ENCODE data around the gene TRIO. TPM values are rescaled to one million over a fixed set of nuclear protein-coding genes. Genes with fewer than 3 reads are reported as not detected.

TRIO gene
- total RNA-seq, 1 donor from 2014 or later: 223 TPM

- ATAC-seq (ENCODE audit: low read depth) (no peak), DNase-seq (no peak)
- peaks cover 86% of the 10 kb centered on the region for H3K36me3 Mint-ChIP-seq (ENCODE audit: low read depth)
- POLR2A ChIA-PET: no interaction called here
- H3K4me1 Mint-ChIP-seq: no peaks in the 10 kb centered on the region
- intact Hi-C loops (cut with micrococcal nuclease): no loop called here
- H3K27me3 Mint-ChIP-seq: no peaks in the 10 kb centered on the region
- CTCF ChIA-PET: no interaction called here
- no peak overlapping the region for H3K27ac Mint-ChIP-seq
- no peaks in the 10 kb centered on the region for H3K9me3 Mint-ChIP-seq
- TF ChIP-seq CTCF (IDR thresholded peaks at IDR 0.05): no peak
- no peak overlapping the region for H3K4me3 Mint-ChIP-seq
Observed at GRCh38 chr5:14405706-14406553, 262.8 kb downstream of the TRIO start.

GRCh38 chr5:14406554-14406849 lies 263.4 kb downstream of the TRIO start:
- intact Hi-C loops (cut with micrococcal nuclease): no loop called here
- H3K4me1 Mint-ChIP-seq: no peaks in the 10 kb centered on the region
- peaks cover 86% of the 10 kb centered on the region for H3K36me3 Mint-ChIP-seq (ENCODE audit: low read depth)
- no peak overlapping the region for H3K27ac Mint-ChIP-seq
- no peaks in the 10 kb centered on the region for H3K27me3 Mint-ChIP-seq
- POLR2A ChIA-PET: no interaction called here
- H3K4me3 Mint-ChIP-seq: no peak overlapping the region
- CTCF ChIA-PET: no interaction called here
- TF ChIP-seq CTCF (IDR thresholded peaks at IDR 0.05): no peak
- DNase-seq: no peak
- H3K9me3 Mint-ChIP-seq: no peaks in the 10 kb centered on the region
- no peak for ATAC-seq (ENCODE audit: low read depth)

- TF ChIP-seq CTCF (IDR thresholded peaks at IDR 0.05): no peak
- peaks cover 86% of the 10 kb centered on the region for H3K36me3 Mint-ChIP-seq (ENCODE audit: low read depth)
- H3K27me3 Mint-ChIP-seq: no peaks in the 10 kb centered on the region
- no peak overlapping the region for H3K27ac Mint-ChIP-seq
- CTCF ChIA-PET: no interaction called here
- no peaks in the 10 kb centered on the region for H3K4me1 Mint-ChIP-seq
- H3K9me3 Mint-ChIP-seq: no peaks in the 10 kb centered on the region
- no peak overlapping the region for H3K4me3 Mint-ChIP-seq
- ATAC-seq (ENCODE audit: low read depth): no peak
- no peak for DNase-seq
- POLR2A ChIA-PET: no interaction called here
- intact Hi-C loops (cut with micrococcal nuclease): no loop called here
Observed at GRCh38 chr5:14407051-14407450, 263.9 kb downstream of the TRIO start.

GRCh38 chr5:14407746-14408175 lies 264.6 kb downstream of the TRIO start:
- Mint-ChIP-seq H3K27me3 (no peaks in the 10 kb centered on the region), H3K4me3 (no peak overlapping the region), H3K27ac (no peak overlapping the region), H3K36me3 (ENCODE audit: low read depth) (peaks cover 86% of the 10 kb centered on the region), H3K4me1 (no peaks in the 10 kb centered on the region), H3K9me3 (no peaks in the 10 kb centered on the region)
- DNase-seq (no peak), ATAC-seq (ENCODE audit: low read depth) (no peak)
- TF ChIP-seq CTCF (IDR thresholded peaks at IDR 0.05): no peak
- ChIA-PET CTCF (no interaction called here), POLR2A (no interaction called here)
- intact Hi-C loops (cut with micrococcal nuclease): no loop called here

GRCh38 chr5:14408969-14409586 lies 265.9 kb downstream of the TRIO start:
- no peaks in the 10 kb centered on the region for H3K4me1 Mint-ChIP-seq
- ChIA-PET POLR2A (no interaction called here), CTCF (no interaction called here)
- peaks cover 94% of the 10 kb centered on the region for H3K36me3 Mint-ChIP-seq (ENCODE audit: low read depth)
- intact Hi-C loops (cut with micrococcal nuclease): no loop called here
- ATAC-seq (ENCODE audit: low read depth) (no peak), DNase-seq (no peak)
- TF ChIP-seq CTCF (IDR thresholded peaks at IDR 0.05): no peak
- no peak overlapping the region for H3K4me3 Mint-ChIP-seq
- H3K27me3 Mint-ChIP-seq: no peaks in the 10 kb centered on the region
- no peaks in the 10 kb centered on the region for H3K9me3 Mint-ChIP-seq
- H3K27ac Mint-ChIP-seq: no peak overlapping the region
